Transverse colon (tissue), 4 donors: Measurements from ENCODE around the gene EMP2. TPM values are rescaled to one million over a fixed set of nuclear protein-coding genes. Genes with fewer than 3 reads are reported as not detected.

Source experiments
- DNase-seq: peaks from one replicate; pipeline ENCODE4 v3.0.0-alpha.2; 2019
- H3K27ac ChIP-seq, 4 donors: fragments of 200-600 bp; sonication (generic); 2 replicates each; pipeline ENCODE4 v1.5.1; 2016 to 2018; ENCODE audit warnings: inconsistent platforms in 4 of 4
- H3K27me3 ChIP-seq: fragments of 200-600 bp; sonication (generic); 2 replicates; pipeline ENCODE4 v1.5.1; 2017; ENCODE audit warnings: inconsistent platforms
- H3K36me3 ChIP-seq, 4 donors: fragments of 200-600 bp; sonication (generic); 2 replicates each; pipeline ENCODE4 v1.5.1; 2017 to 2019; ENCODE audit warnings: inconsistent platforms in 4 of 4
- H3K4me1 ChIP-seq, 4 donors: fragments of 200-600 bp; sonication (generic); 2 replicates each; pipeline ENCODE4 v1.5.1; 2017 to 2020; ENCODE audit warnings: inconsistent platforms in 4 of 4
- H3K4me3 ChIP-seq, 4 donors: fragments of 200-600 bp; sonication (generic); 1 replicate in 1 of 4; 2 replicates in 3 of 4; pipeline versions ENCODE4 v1.5.1 to v1.6.1; 2017 to 2019; ENCODE audit warnings: inconsistent platforms in 4 of 4
- H3K9me3 ChIP-seq, 2 donors: fragments of 200-600 bp; sonication (generic); 2 replicates each; pipeline ENCODE4 v1.5.1; 2017 to 2019; ENCODE audit warnings: inconsistent platforms in 2 of 2
- CTCF ChIP-seq, 5 experiments: fragments of 200-600 bp in 3 of 5; fragments of 450-650 bp in 2 of 5; sonication (generic) in 3 of 5; IDR thresholded peaks; 1 replicate in 2 of 5; 2 replicates in 3 of 5; pipeline ENCODE4 v1.5.1; 2016 to 2017; ENCODE audit warnings: antibody characterized with exemption in 5 of 5, inconsistent platforms in 3 of 5, mild to moderate bottlenecking in 2 of 5, moderate library complexity in 1 of 5
- EP300 ChIP-seq: sonication (generic); formaldehyde crosslinking; IDR thresholded peaks from one replicate; pipeline ENCODE4 v1.6.1; 2017; ENCODE audit warnings: antibody characterized with exemption, low read depth
- POLR2A ChIP-seq: fragments of 450-650 bp; IDR thresholded peaks from one replicate; pipeline ENCODE4 v1.6.1; 2016; ENCODE audit warnings: antibody characterized with exemption, mild to moderate bottlenecking, moderate library complexity
- POLR2AphosphoS5 ChIP-seq, 3 donors: sonication (generic); formaldehyde crosslinking; IDR thresholded peaks; one replicate each; pipeline ENCODE4 v1.6.1; 2016; ENCODE audit warnings: antibody characterized with exemption in 3 of 3
- WGBS, 2 donors: methylation state at CpG; one replicate each; pipeline ENCODE4 v1.1.5; 2018; ENCODE audit warnings: low coverage in 1 of 2; 5-methylcytosine and 5-hydroxymethylcytosine counted together
- in situ Hi-C, 4 donors: fragments of 200-750 bp; cut with MboI; loops; one replicate each; pipeline versions ENCODE4 v1.15.0 to v1.15.1; 2017; ENCODE audit warnings: low sequenced_read_pairs in 3 of 4, low pct_ligation_motif_present in 1 of 4, low pct_unique_long_range_greater_than_20kb in 1 of 4
- intact Hi-C: fragments of 100-400 bp; cut with DNase I; formaldehyde crosslinking; loops from one replicate; pipeline ENCODE4 v1.15.1; 2023; ENCODE audit warnings: low total_unique reads
- total RNA-seq, 4 donors: library from RNA; depleted of rRNA; stranded (reverse); fragments of >200 nt; gene quantifications; one replicate each; pipeline ENCODE4 v1.1.0, GENCODE V29; 2016

The EMP2 gene
- total RNA-seq, 4 donors from 2014 or later = 22.1 to 51.0 (median 40.2) TPM

- Histone ChIP-seq H3K27me3 (no peaks in the 10 kb centered on the region), H3K4me3 (no peak overlapping the region), H3K36me3 (no peaks in the 10 kb centered on the region), H3K27ac (peak overlapping the region; percentile 6 to 73 (median 34)), H3K9me3 (no peaks in the 10 kb centered on the region), H3K4me1 (peaks cover 10 to 35% (median 20%) of the 10 kb centered on the region in 4 donors)
- in situ Hi-C loops (no loop called here), intact Hi-C loops (no loop called here)
- peak in 2 of 3 donors; percentile 16 to 72 for TF ChIP-seq POLR2AphosphoS5 (IDR thresholded peaks at IDR 0.05)
- TF ChIP-seq EP300 = no peak
- TF ChIP-seq CTCF (IDR thresholded peaks at IDR 0.05) = peak in 2 of 5 experiments; percentile 6 to 19
- no peak for TF ChIP-seq POLR2A
- 33 to 39% methylated on average over 2 to 14 of the region's 14 CpGs for WGBS, 2 donors
- DNase-seq = peak; percentile 82
These were observed 36.6 kb upstream of the EMP2 start for GRCh38 chr16:10616756-10617640.

DNA sequence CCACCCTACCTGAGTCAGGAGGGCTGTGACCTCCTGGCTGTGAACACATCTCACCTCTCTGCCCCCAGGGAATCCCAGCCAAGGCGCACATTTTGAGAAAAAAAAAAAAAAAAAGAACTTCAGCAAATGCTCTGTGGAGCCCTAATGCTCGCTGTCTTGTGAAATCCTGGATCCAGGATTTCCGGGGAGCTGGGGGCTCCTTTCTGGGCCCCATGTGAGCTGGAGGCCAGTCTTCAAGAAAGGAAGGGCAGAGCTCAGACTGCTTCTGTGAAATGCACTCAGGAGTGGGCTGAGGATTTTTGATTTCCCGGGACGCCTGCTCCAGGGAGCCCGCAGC, 36.0 kb upstream of the EMP2 start:
- in situ Hi-C loops = no loop called here
- TF ChIP-seq POLR2AphosphoS5 (IDR thresholded peaks at IDR 0.05) (no peak), EP300 (no peak), POLR2A (no peak), CTCF (IDR thresholded peaks at IDR 0.05) (no peak)
- Histone ChIP-seq H3K9me3 (no peaks in the 10 kb centered on the region), H3K27me3 (no peaks in the 10 kb centered on the region), H3K4me3 (no peak overlapping the region), H3K27ac (peak overlapping the region in 3 of 4 donors; percentile 6 to 73 (median 46)), H3K4me1 (peaks cover 10 to 35% (median 20%) of the 10 kb centered on the region in 4 donors), H3K36me3 (no peaks in the 10 kb centered on the region)
- intact Hi-C loops = no loop called here
- DNase-seq = no peak
- 72 to 85% methylated on average over 2 to 6 of the region's 6 CpGs for WGBS, 2 donors

DNA sequence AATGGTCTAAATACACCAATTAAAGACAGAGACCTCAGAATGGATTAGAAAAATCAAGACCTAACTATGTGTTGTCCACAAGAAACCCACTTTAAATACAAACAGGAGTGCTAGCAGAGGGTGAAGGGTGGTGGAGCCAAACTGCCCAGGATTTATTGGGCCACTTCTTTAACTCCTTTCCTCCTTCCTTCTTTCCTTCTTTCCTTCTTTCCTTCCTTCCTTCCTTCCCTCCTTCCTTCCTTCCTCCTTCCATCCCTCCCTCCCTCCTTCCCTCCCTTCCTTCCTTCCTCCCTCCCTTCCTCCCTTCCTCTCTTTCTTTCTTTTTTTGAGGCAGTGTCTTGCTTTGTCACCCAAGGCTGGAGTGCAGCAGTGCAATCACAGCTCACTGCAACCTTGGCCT, 34.3 kb upstream of the EMP2 start:
- no peak for DNase-seq
- no peaks in the 10 kb centered on the region for H3K9me3 ChIP-seq
- H3K36me3 ChIP-seq = no peaks in the 10 kb centered on the region
- H3K27ac ChIP-seq = no peak overlapping the region
- intact Hi-C loops = no loop called here
- no peaks in the 10 kb centered on the region for H3K27me3 ChIP-seq
- in situ Hi-C loops = no loop called here
- no peak overlapping the region for H3K4me3 ChIP-seq
- TF ChIP-seq POLR2AphosphoS5 (IDR thresholded peaks at IDR 0.05) (no peak), POLR2A (no peak), EP300 (no peak), CTCF (IDR thresholded peaks at IDR 0.05) (no peak)
- H3K4me1 ChIP-seq = peaks cover 10 to 39% (median 23%) of the 10 kb centered on the region in 4 donors

DNA sequence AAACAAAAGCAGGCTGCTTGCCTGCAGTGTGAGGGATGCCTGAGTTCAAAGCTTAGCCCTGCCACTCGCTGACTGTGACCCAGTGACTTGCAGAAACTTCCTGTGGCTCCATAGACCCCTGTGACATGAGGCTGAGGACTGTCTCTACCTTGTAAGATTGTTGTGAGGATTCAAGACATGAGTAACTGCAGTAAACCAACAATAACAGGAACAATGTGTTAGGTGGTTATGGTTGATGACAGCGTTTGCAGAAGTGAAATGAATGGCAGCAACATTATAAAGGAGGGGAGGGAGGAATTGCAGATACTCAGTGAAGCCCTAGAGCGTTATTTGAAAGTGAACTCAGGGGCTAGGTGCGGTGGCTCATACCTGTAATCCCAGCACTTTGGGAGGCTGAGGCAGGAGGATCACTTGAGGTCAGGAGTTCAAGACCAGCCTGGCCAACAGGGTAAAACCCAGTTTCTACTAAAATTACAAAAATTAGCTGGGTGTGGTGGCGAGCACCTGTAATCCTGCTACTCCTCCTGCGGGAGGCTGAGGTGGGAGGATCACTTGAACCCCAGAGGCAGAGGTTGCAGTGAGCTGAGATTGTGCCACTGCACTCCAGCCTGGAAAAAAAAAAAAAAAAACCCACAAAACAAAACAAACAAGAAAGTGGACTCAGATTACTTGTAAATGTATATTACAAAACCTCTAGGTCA, 33.5 kb upstream of the EMP2 start:
- peaks cover 10 to 37% (median 19%) of the 10 kb centered on the region in 4 donors for H3K4me1 ChIP-seq
- DNase-seq = no peak
- no peak for TF ChIP-seq CTCF (IDR thresholded peaks at IDR 0.05)
- no peak for TF ChIP-seq POLR2AphosphoS5 (IDR thresholded peaks at IDR 0.05)
- TF ChIP-seq POLR2A = no peak
- no peak for TF ChIP-seq EP300
- 74 to 80% methylated on average over 1 to 6 of the region's 6 CpGs for WGBS, 2 donors
- intact Hi-C loops (no loop called here), in situ Hi-C loops (no loop called here)
- H3K27me3 ChIP-seq = no peaks in the 10 kb centered on the region
- no peaks in the 10 kb centered on the region for H3K9me3 ChIP-seq
- no peak overlapping the region for H3K4me3 ChIP-seq
- no peaks in the 10 kb centered on the region for H3K36me3 ChIP-seq
- H3K27ac ChIP-seq = no peak overlapping the region
